ENCODE measurements around the gene SLC30A10. TPM values are rescaled to one million over a fixed set of nuclear protein-coding genes. Genes with fewer than 3 reads are reported as not detected.
A peak's percentile ranks its signal among the peaks of the same experiment; 100 is the strongest.

SLC30A10 gene
- total and polyA plus RNA-seq, 2 of the 13 experiments (the other 11 are each of a cell fraction or from before 2014, with no cell fraction given), result 20.9 to 30.2 TPM

- TF ChIP-seq ZSCAN5A (CRISPR knock-in tag; IDR thresholded peaks at IDR 0.05; ENCODE audit: borderline replicate concordance) (peak; percentile 53; the same call in 1 of the 2 replicates), ZNF609 (CRISPR knock-in tag; IDR thresholded peaks at IDR 0.05; ENCODE audit: borderline replicate concordance) (peak; percentile 76; the same call in 1 of the 2 replicates), ZFY (CRISPR knock-in tag; IDR thresholded peaks at IDR 0.05) (peak; percentile 16; the same call in 1 of the 2 replicates), ARID3A (IDR thresholded peaks at IDR 0.05; ENCODE audit: low read depth, low read length) (0 out of 2 replicates have a peak, but pooled peaks have one; percentile 24), DNMT3B (CRISPR knock-in tag; conservative IDR thresholded peaks at IDR 0.05) (no peak), CREB1 (IDR thresholded peaks at IDR 0.05) (no peak), CREB1 (CRISPR knock-in tag; IDR thresholded peaks at IDR 0.05) (peak; percentile 75), SIN3B (IDR thresholded peaks at IDR 0.05; ENCODE audit: low read length) (no peak), ZMYM4 (CRISPR knock-in tag; IDR thresholded peaks at IDR 0.05) (peak; percentile 94), ZNF784 (CRISPR knock-in tag; IDR thresholded peaks at IDR 0.05; ENCODE audit: borderline replicate concordance) (no peak; the same call in 1 of the 2 replicates), PPARG (CRISPR knock-in tag; conservative IDR thresholded peaks at IDR 0.05) (peak; percentile 72), RXRB (CRISPR knock-in tag; IDR thresholded peaks at IDR 0.05; ENCODE audit: borderline replicate concordance) (peak; percentile 86), PAF1 (CRISPR knock-in tag; IDR thresholded peaks at IDR 0.05) (no peak), THAP9 (CRISPR knock-in tag; IDR thresholded peaks at IDR 0.05; ENCODE audit: borderline replicate concordance) (peak; percentile 39; the same call in 1 of the 2 replicates), MEIS1 (CRISPR knock-in tag; IDR thresholded peaks at IDR 0.05; ENCODE audit: borderline replicate concordance) (peak; percentile 34; the same call in 1 of the 2 replicates), RORA (CRISPR knock-in tag; IDR thresholded peaks at IDR 0.05) (0 out of 2 replicates have a peak, but pooled peaks have one; percentile 53)
Measured at GRCh38 chr1:219883400-219884332, 44.7 kb downstream of the SLC30A10 start (continued).
